ENCODE measurements around the gene RGL4. TPM values are rescaled to one million over a fixed set of nuclear protein-coding genes. Genes with fewer than 3 reads are reported as not detected.

Gene RGL4
- total RNA-seq, 4 donors from 2014 or later, result 0.27 TPM; not detected in 3

- TF ChIP-seq POLR2AphosphoS5 (IDR thresholded peaks at IDR 0.05) (no peak), EP300 (IDR thresholded peaks at IDR 0.05) (no peak), CTCF (IDR thresholded peaks at IDR 0.05) (no peak), POLR2A (IDR thresholded peaks at IDR 0.05) (no peak)
- WGBS, 2 donors (ENCODE audit: low coverage in 1 of 2), result 62 to 90% methylated on average over 2 to 3 of the region's 7 CpGs
- Histone ChIP-seq H3K27ac (peak overlapping the region in 1 of 4 donors; percentile 24), H3K36me3 (peaks cover 0 to 53% of the 10 kb centered on the region in 2 donors), H3K4me1 (peaks cover 0 to 10% (median 0%) of the 10 kb centered on the region in 3 donors), H3K27me3 (no peaks in the 10 kb centered on the region), H3K4me3 (no peak overlapping the region), H3K9me3 (peaks cover 0 to 10% (median 0%) of the 10 kb centered on the region in 3 donors)
- ATAC-seq, result no peak
Measured at GRCh38 chr22:23742505-23743264, 51.9 kb downstream of the RGL4 start.

- no peak for TF ChIP-seq POLR2AphosphoS5 (IDR thresholded peaks at IDR 0.05)
- no peak for TF ChIP-seq EP300 (IDR thresholded peaks at IDR 0.05)
- TF ChIP-seq POLR2A (IDR thresholded peaks at IDR 0.05), result no peak
- no peak for TF ChIP-seq CTCF (IDR thresholded peaks at IDR 0.05)
- Histone ChIP-seq H3K27ac (peak overlapping the region in 1 of 4 donors; percentile 24), H3K4me3 (no peak overlapping the region), H3K36me3 (peaks cover 0 to 53% of the 10 kb centered on the region in 2 donors), H3K9me3 (peaks cover 0 to 10% (median 0%) of the 10 kb centered on the region in 3 donors), H3K27me3 (no peaks in the 10 kb centered on the region), H3K4me1 (peaks cover 0 to 11% (median 0%) of the 10 kb centered on the region in 3 donors)
- ATAC-seq, result no peak
- WGBS, 2 donors (ENCODE audit: low coverage in 1 of 2), result 67% methylated on average over 1 of the region's 2 CpGs; no CpG with 5 or more reads in 1 of the 2 donors
Measured at GRCh38 chr22:23743303-23743705, 52.5 kb downstream of the RGL4 start.

- 87 to 97% methylated on average over 4 to 5 of the region's 13 CpGs for WGBS, 2 donors (ENCODE audit: low coverage in 1 of 2)
- TF ChIP-seq POLR2AphosphoS5 (IDR thresholded peaks at IDR 0.05) (no peak), CTCF (IDR thresholded peaks at IDR 0.05) (no peak), POLR2A (IDR thresholded peaks at IDR 0.05) (no peak), EP300 (IDR thresholded peaks at IDR 0.05) (no peak)
- ATAC-seq, result no peak
- Histone ChIP-seq H3K4me3 (no peak overlapping the region), H3K27me3 (no peaks in the 10 kb centered on the region), H3K9me3 (peaks cover 0 to 10% (median 0%) of the 10 kb centered on the region in 3 donors), H3K4me1 (peaks cover 0 to 17% (median 0%) of the 10 kb centered on the region in 3 donors), H3K27ac (no peak overlapping the region), H3K36me3 (peaks cover 0 to 53% of the 10 kb centered on the region in 2 donors)
Measured at GRCh38 chr22:23744001-23744400, 53.2 kb downstream of the RGL4 start.

GRCh38 chr22:23744485-23744884 is 53.7 kb downstream of the RGL4 start:
- peaks cover 0 to 18% (median 0%) of the 10 kb centered on the region in 3 donors for H3K4me1 ChIP-seq
- H3K27me3 ChIP-seq, result no peaks in the 10 kb centered on the region
- peaks cover 0 to 10% (median 0%) of the 10 kb centered on the region in 3 donors for H3K9me3 ChIP-seq
- no peak overlapping the region for H3K27ac ChIP-seq
- WGBS, 2 donors (ENCODE audit: low coverage in 1 of 2), result 97% methylated on average over 6 of the region's 14 CpGs; no CpG with 5 or more reads in 1 of the 2 donors
- H3K36me3 ChIP-seq, result peaks cover 0 to 53% of the 10 kb centered on the region in 2 donors
- ATAC-seq, result no peak
- no peak for TF ChIP-seq CTCF (IDR thresholded peaks at IDR 0.05)
- TF ChIP-seq POLR2AphosphoS5 (IDR thresholded peaks at IDR 0.05), result no peak
- no peak for TF ChIP-seq EP300 (IDR thresholded peaks at IDR 0.05)
- TF ChIP-seq POLR2A (IDR thresholded peaks at IDR 0.05), result no peak
- H3K4me3 ChIP-seq, result no peak overlapping the region
